ENCODE data around the gene UVSSA.
"Not testable (repeated sequence)": the region's sequence is repeated elsewhere in the genome, so short reads cannot be mapped to it uniquely, and the experiment has no call there.

The UVSSA gene

GRCh38 chr4:1378559-1379231 lies 31.7 kb downstream of the UVSSA start:
- no peak for DNase-seq

- no peak for DNase-seq
Measured at GRCh38 chr4:1379351-1379781, 32.4 kb downstream of the UVSSA start.

GRCh38 chr4:1379801-1380331 lies 32.9 kb downstream of the UVSSA start:
- no peak for DNase-seq

- no peak for DNase-seq
Measured at GRCh38 chr4:1380368-1381151, 33.6 kb downstream of the UVSSA start.

- DNase-seq = no peak
Measured at GRCh38 chr4:1381181-1381621, 34.2 kb downstream of the UVSSA start.

GRCh38 chr4:1381944-1382541 lies 35.0 kb downstream of the UVSSA start:
- DNase-seq = no peak

- no peak for DNase-seq
Measured at GRCh38 chr4:1382776-1383727, 36.0 kb downstream of the UVSSA start.

GRCh38 chr4:1383728-1384591 lies 37.0 kb downstream of the UVSSA start:
- DNase-seq = no peak

GRCh38 chr4:1384675-1385372 lies 37.8 kb downstream of the UVSSA start:
- no peak for DNase-seq

- DNase-seq = no peak
Measured at GRCh38 chr4:1385373-1386340, 38.6 kb downstream of the UVSSA start.

GRCh38 chr4:1393363-1393762 lies 46.4 kb downstream of the UVSSA start:
- not testable (repeated sequence) for DNase-seq

- DNase-seq = no peak
Measured at GRCh38 chr4:1393866-1394265, 46.9 kb downstream of the UVSSA start.

GRCh38 chr4:1394554-1395388 lies 47.8 kb downstream of the UVSSA start:
- DNase-seq = not testable (repeated sequence)

- DNase-seq = not testable (repeated sequence)
Measured at GRCh38 chr4:1395389-1395820, 48.4 kb downstream of the UVSSA start.

GRCh38 chr4:1395941-1396805 lies 49.2 kb downstream of the UVSSA start:
- DNase-seq = no peak

- DNase-seq = no peak
Measured at GRCh38 chr4:1396806-1397455, 49.9 kb downstream of the UVSSA start.

All from hematopoietic multipotent progenitor cell treated with erythropoietin and hydrocortisone succinate and interleukin-3 and kit ligand, for 6 days (in vitro differentiated cells).